Chondrocyte (in vitro differentiated cells): ENCODE data around the gene NHLRC4. TPM values are rescaled to one million over a fixed set of nuclear protein-coding genes. Genes with fewer than 3 reads are reported as not detected.

Experiments used
- DNase-seq: peaks from one replicate; pipeline ENCODE4 v3.0.0; 2021; ENCODE audit warnings: mixed read lengths, low spot score
- H3K27ac Mint-ChIP-seq: one replicate; pipeline ENCODE4 v1.8.0; 2021; ENCODE audit warnings: mild to moderate bottlenecking, moderate library complexity, mixed read lengths; ENCODE audit not compliant: unreplicated experiment
- H3K27me3 Mint-ChIP-seq: 2 replicates; pipeline ENCODE4 v1.8.0; 2021; ENCODE audit warnings: low read depth, mixed read lengths
- H3K36me3 Mint-ChIP-seq: 2 replicates; pipeline ENCODE4 v1.8.0; 2021; ENCODE audit warnings: low read depth, mixed read lengths
- H3K4me1 Mint-ChIP-seq: 2 replicates; pipeline ENCODE4 v1.8.0; 2021; ENCODE audit warnings: low read depth, mild to moderate bottlenecking, mixed read lengths
- H3K4me3 Mint-ChIP-seq: one replicate; pipeline ENCODE4 v1.8.0; 2021; ENCODE audit warnings: mild to moderate bottlenecking, moderate library complexity, mixed read lengths; ENCODE audit not compliant: unreplicated experiment
- H3K9me3 Mint-ChIP-seq: 2 replicates; pipeline ENCODE4 v1.8.0; 2021; ENCODE audit warnings: low read depth, mixed read lengths
- CTCF ChIP-seq: fragments of 200-600 bp; sonication (generic); IDR thresholded peaks from 2 replicates; pipeline ENCODE4 v1.5.0; 2021; ENCODE audit warnings: antibody characterized with exemption, mild to moderate bottlenecking, moderate library complexity
- total RNA-seq: library from RNA; stranded (reverse); gene quantifications from 3 replicates; pipeline ENCODE4 v1.2.1, GENCODE V29; 2021

Gene NHLRC4
- total RNA-seq, 1 donor from 2014 or later, result not detected

- Mint-ChIP-seq H3K27me3 (no peaks in the 10 kb centered on the region), H3K9me3 (no peaks in the 10 kb centered on the region), H3K4me1 (peaks cover 22% of the 10 kb centered on the region), H3K27ac (no peak overlapping the region), H3K36me3 (peaks cover 5% of the 10 kb centered on the region), H3K4me3 (no peak overlapping the region)
- TF ChIP-seq CTCF, result no peak
- DNase-seq, result no peak
These were observed 45.2 kb upstream of the NHLRC4 start for GRCh38 chr16:521381-522210.

GRCh38 chr16:522320-523096 lies 44.3 kb upstream of the NHLRC4 start:
- Mint-ChIP-seq H3K36me3 (peaks cover 5% of the 10 kb centered on the region), H3K27me3 (no peaks in the 10 kb centered on the region), H3K27ac (peak overlapping the region; percentile 8), H3K4me1 (peaks cover 23% of the 10 kb centered on the region), H3K4me3 (no peak overlapping the region), H3K9me3 (no peaks in the 10 kb centered on the region)
- DNase-seq, result no peak
- no peak for TF ChIP-seq CTCF

- Mint-ChIP-seq H3K36me3 (peaks cover 5% of the 10 kb centered on the region), H3K27ac (peak overlapping the region; percentile 8), H3K4me3 (no peak overlapping the region), H3K9me3 (no peaks in the 10 kb centered on the region), H3K27me3 (no peaks in the 10 kb centered on the region), H3K4me1 (peaks cover 23% of the 10 kb centered on the region)
- no peak for TF ChIP-seq CTCF
- no peak for DNase-seq
These were observed 43.6 kb upstream of the NHLRC4 start for GRCh38 chr16:523097-523741.

GRCh38 chr16:524274-525040 lies 42.3 kb upstream of the NHLRC4 start:
- Mint-ChIP-seq H3K27ac (peak overlapping the region; percentile 99), H3K36me3 (peaks cover 4% of the 10 kb centered on the region), H3K4me1 (peaks cover 34% of the 10 kb centered on the region), H3K27me3 (no peaks in the 10 kb centered on the region), H3K4me3 (no peak overlapping the region), H3K9me3 (no peaks in the 10 kb centered on the region)
- TF ChIP-seq CTCF, result no peak
- no peak for DNase-seq
